ENCODE measurements around the gene FANK1. TPM values are rescaled to one million over a fixed set of nuclear protein-coding genes. Genes with fewer than 3 reads are reported as not detected.
"Not testable (repeated sequence)": the region's sequence is repeated elsewhere in the genome, so short reads cannot be mapped to it uniquely, and the experiment has no call there.

The FANK1 gene
- polyA plus RNA-seq, 1 of the 3 experiments (the other 2 are of a cell fraction), result 12.3 TPM

DNA sequence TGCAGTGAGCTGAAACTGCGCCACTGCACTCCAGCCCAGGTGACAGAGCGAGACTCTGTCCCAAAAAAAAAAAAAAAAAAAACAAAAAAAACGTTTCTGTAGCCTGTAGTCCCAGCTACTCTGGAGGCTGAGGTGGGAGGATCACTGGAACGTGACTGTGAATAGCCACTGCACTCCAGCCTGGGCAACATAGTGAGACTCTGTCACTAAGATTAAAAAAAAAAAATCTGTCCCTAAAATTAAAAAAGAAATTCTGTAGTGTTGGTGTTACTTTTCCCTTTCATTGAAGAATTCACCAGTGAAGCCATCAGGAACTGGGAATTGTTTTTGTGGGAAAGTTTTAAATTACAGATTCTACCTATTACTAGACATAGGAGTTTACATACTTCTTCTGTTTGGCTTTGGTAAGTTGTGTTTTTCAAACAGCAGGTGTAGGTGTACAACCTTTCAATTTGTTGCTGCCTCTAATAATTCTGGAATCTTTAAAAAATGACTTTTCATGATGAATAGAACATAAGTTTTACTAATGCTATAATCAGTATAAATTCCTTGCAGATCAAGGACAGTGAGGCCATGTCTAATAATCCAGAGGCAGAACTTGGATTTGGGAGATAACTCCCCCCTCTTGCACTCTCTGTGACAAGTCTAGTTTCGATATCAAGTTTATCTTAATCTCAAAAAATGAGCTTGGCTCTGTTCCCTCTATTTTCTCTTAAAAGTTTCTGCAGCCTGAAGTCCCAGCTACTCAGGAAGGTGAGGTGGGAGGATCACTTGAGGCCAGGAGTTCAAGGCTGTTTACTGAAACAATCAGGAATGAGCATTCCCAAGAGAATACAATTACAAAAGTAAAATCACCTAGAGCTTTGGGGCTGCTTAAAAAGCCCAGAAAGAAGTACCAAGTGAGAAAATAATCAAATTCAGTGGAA lies 9.0 kb downstream of the FANK1 start:
- H2AFZ ChIP-seq (ENCODE audit: low read depth); DNase-seq; H3K79me2 ChIP-seq (ENCODE audit: insufficient read depth); H3K27ac ChIP-seq (ENCODE audit: low read depth in 2 of 2, low read length in 1 of 2); POLR2A ChIA-PET; H3F3A ChIP-seq (replicated peaks; ENCODE audit: insufficient read depth); H4K20me1 ChIP-seq (ENCODE audit: insufficient read depth); H3K9me3 ChIP-seq; H3K4me1 ChIP-seq (ENCODE audit: control insufficient read depth in 1 of 2, insufficient read depth in 2 of 2, low read depth in 1 of 2, low read length in 1 of 2); CTCF ChIA-PET; H3K36me3 ChIP-seq (replicated peaks in 1 of 2; ENCODE audit: control insufficient read depth in 1 of 2, insufficient read depth in 2 of 2, low read length in 1 of 2); H3K9me2 ChIP-seq; H3K4me2 ChIP-seq; H3K27me3 ChIP-seq (ENCODE audit: insufficient read depth); H3K4me3 ChIP-seq (ENCODE audit: low read depth in 2 of 2, low read length in 1 of 2); H3K9ac ChIP-seq: not testable (repeated sequence)
- WGBS (ENCODE audit: low lambda C conversion rate), result 64% methylated on average over 5 of the region's 5 CpGs

DNA sequence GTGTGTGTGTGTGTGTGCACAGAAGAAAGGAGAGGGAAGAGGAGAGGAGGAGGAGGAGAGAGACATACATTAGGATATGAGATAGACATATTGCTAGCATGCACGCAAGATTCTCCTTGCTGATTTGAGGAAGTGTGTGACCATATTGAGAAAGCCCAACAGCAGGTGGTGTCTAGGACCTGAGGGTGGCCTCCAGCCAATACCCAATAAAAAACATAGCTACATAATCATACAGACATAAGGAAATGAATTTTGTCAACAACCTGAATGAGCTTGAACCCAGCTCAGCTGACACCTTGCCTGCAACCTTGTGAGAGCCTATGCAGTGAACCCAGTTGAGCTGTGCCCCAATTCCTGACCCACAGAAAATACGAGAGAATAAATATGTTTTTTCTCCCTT lies 11.2 kb downstream of the FANK1 start:
- H3K4me2 ChIP-seq; DNase-seq; H3K36me3 ChIP-seq (replicated peaks in 1 of 2; ENCODE audit: control insufficient read depth in 1 of 2, insufficient read depth in 2 of 2, low read length in 1 of 2); H3K9me2 ChIP-seq; H3K4me3 ChIP-seq (ENCODE audit: low read depth in 2 of 2, low read length in 1 of 2); CTCF ChIA-PET; H3K9ac ChIP-seq; POLR2A ChIA-PET; H3K9me3 ChIP-seq; H3K79me2 ChIP-seq (ENCODE audit: insufficient read depth); H2AFZ ChIP-seq (ENCODE audit: low read depth); H3K27ac ChIP-seq (ENCODE audit: low read depth in 2 of 2, low read length in 1 of 2); H4K20me1 ChIP-seq (ENCODE audit: insufficient read depth); H3K27me3 ChIP-seq (ENCODE audit: insufficient read depth); H3F3A ChIP-seq (replicated peaks; ENCODE audit: insufficient read depth); H3K4me1 ChIP-seq (ENCODE audit: control insufficient read depth in 1 of 2, insufficient read depth in 2 of 2, low read depth in 1 of 2, low read length in 1 of 2): not testable (repeated sequence)
- whole genome bisulfite sequencing (ENCODE audit: low lambda C conversion rate), result 86% methylated on average over 2 of the region's 2 CpGs

DNA sequence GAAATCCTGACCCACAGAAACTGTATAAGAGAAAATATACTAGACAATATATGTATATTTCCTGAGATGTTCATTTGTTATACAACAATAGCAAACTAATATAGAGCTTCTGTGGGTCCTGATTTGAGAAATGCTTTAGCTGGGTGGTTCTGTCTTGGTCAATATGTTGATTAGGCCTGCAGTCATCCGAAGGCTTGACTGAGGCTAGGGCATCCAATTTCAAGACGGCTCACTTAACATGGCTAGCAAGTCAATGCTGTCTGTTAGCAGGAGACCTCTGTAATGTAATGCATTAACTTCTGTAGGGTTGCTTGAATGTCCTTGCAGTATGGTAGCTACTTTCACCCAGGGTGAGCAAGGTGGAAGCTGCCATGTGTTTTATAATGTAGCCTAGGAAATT lies 12.4 kb downstream of the FANK1 start:
- H3K79me2 ChIP-seq (ENCODE audit: insufficient read depth); POLR2A ChIA-PET; DNase-seq; H3K4me2 ChIP-seq; H3K9me3 ChIP-seq; H3F3A ChIP-seq (replicated peaks; ENCODE audit: insufficient read depth); H2AFZ ChIP-seq (ENCODE audit: low read depth); H3K27ac ChIP-seq (ENCODE audit: low read depth in 2 of 2, low read length in 1 of 2); H3K9me2 ChIP-seq; H3K27me3 ChIP-seq (ENCODE audit: insufficient read depth); H3K9ac ChIP-seq; H3K4me3 ChIP-seq (ENCODE audit: low read depth in 2 of 2, low read length in 1 of 2); H3K4me1 ChIP-seq (ENCODE audit: control insufficient read depth in 1 of 2, insufficient read depth in 2 of 2, low read depth in 1 of 2, low read length in 1 of 2); H4K20me1 ChIP-seq (ENCODE audit: insufficient read depth); H3K36me3 ChIP-seq (replicated peaks in 1 of 2; ENCODE audit: control insufficient read depth in 1 of 2, insufficient read depth in 2 of 2, low read length in 1 of 2): not testable (repeated sequence)
- CTCF ChIA-PET, result interaction anchor here (0.7 kb wide), 1 partner anchor 65 kb away, joined by 3 read pairs; no protein-coding TSS in a partner anchor
- 36% methylated on average over 2 of the region's 2 CpGs for WGBS (ENCODE audit: low lambda C conversion rate)

DNA sequence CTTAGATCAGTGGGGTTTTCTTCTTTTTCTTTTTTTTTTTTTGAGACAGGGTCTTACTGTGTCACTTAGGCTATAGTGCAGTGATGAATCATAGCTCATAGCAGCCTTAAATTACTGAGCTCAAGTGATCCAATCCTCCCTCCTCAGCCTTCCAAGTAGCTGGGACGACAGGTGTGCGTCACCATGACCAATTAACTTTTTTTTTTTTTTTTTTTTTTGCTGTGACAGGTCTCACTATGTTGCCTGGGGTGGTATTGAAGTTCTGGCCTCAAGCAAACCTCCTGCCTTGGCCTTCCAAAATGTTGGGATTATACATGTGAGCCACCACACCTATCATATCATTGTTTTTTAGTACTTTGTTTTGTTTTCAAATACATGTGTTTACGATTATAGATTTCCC lies 13.1 kb downstream of the FANK1 start:
- POLR2A ChIA-PET; H3K79me2 ChIP-seq (ENCODE audit: insufficient read depth); H3K4me3 ChIP-seq (ENCODE audit: low read depth in 2 of 2, low read length in 1 of 2); H3F3A ChIP-seq (replicated peaks; ENCODE audit: insufficient read depth); H3K4me2 ChIP-seq; H3K27ac ChIP-seq (ENCODE audit: low read depth in 2 of 2, low read length in 1 of 2); H4K20me1 ChIP-seq (ENCODE audit: insufficient read depth); H3K9me2 ChIP-seq; DNase-seq; H3K27me3 ChIP-seq (ENCODE audit: insufficient read depth); H3K9me3 ChIP-seq; H2AFZ ChIP-seq (ENCODE audit: low read depth); H3K4me1 ChIP-seq (ENCODE audit: control insufficient read depth in 1 of 2, insufficient read depth in 2 of 2, low read depth in 1 of 2, low read length in 1 of 2); H3K36me3 ChIP-seq (replicated peaks in 1 of 2; ENCODE audit: control insufficient read depth in 1 of 2, insufficient read depth in 2 of 2, low read length in 1 of 2); H3K9ac ChIP-seq: not testable (repeated sequence)
- CTCF ChIA-PET, result interaction anchor here (0.7 kb wide), 1 partner anchor 64 kb away, joined by 3 read pairs; no protein-coding TSS in a partner anchor
- 65% methylated on average over 3 of the region's 3 CpGs for WGBS (ENCODE audit: low lambda C conversion rate)

Measured in SK-N-SH (cell line).